Stimulated activated CD8-positive, alpha-beta memory T cell treated with anti-CD3 and anti-CD28 coated beads, Interleukin-15, amount 100 ng/mL, for 24 hours (primary cell): ENCODE results near the gene DECR2.
"Not testable (repeated sequence)": the region's sequence is repeated elsewhere in the genome, so short reads cannot be mapped to it uniquely, and the experiment has no call there.

ENCODE experiments used
- DNase-seq: peaks from one replicate; pipeline ENCODE4 v3.0.0-alpha.2; 2020; ENCODE audit warnings: low read depth

DECR2 gene

DNA sequence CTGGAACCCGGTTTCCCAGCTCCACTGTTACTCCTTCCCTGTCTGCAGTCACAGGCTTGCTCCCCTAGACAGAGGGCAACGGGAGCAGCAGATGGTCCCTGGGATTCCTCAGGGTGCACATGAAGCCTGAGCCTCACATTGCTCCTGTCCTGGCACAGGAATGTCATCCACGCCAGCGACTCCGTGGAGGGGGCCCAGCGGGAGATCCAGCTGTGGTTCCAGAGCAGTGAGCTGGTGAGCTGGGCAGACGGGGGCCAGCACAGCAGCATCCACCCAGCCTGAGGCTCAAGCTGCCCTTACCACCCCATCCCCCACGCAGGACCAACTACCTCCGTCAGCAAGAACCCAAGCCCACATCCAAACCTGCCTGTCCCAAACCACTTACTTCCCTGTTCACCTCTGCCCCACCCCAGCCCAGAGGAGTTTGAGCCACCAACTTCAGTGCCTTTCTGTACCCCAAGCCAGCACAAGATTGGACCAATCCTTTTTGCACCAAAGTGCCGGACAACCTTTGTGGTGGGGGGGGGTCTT is 1.6 kb upstream of the DECR2 start:
- DNase-seq: no peak

DNA sequence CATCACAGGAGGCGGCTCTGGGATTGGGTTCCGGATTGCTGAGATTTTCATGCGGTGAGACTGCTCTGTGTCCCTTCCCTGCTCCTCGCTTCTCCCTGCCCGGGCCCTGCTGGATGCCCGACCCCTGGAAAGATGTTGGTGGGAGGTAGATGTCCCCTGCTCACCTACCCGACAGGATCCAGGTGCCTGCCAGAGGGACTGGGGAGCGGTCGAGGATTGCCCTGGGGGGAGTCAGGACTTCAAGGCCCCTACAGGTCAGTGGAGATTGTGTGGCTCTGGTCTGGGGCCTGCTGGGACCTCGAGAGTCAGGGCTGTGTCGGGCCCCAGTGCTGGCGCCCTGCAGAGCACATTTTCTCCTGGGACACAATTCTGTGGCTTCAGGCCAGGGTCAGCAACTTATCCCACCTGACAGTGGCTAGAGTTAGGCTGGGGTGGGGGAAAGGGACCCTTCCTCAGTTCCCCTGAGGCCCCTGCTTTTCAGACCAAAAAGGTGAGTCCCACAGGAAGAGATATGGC is 3.3 kb downstream of the DECR2 start:
- DNase-seq: no peak

DNA sequence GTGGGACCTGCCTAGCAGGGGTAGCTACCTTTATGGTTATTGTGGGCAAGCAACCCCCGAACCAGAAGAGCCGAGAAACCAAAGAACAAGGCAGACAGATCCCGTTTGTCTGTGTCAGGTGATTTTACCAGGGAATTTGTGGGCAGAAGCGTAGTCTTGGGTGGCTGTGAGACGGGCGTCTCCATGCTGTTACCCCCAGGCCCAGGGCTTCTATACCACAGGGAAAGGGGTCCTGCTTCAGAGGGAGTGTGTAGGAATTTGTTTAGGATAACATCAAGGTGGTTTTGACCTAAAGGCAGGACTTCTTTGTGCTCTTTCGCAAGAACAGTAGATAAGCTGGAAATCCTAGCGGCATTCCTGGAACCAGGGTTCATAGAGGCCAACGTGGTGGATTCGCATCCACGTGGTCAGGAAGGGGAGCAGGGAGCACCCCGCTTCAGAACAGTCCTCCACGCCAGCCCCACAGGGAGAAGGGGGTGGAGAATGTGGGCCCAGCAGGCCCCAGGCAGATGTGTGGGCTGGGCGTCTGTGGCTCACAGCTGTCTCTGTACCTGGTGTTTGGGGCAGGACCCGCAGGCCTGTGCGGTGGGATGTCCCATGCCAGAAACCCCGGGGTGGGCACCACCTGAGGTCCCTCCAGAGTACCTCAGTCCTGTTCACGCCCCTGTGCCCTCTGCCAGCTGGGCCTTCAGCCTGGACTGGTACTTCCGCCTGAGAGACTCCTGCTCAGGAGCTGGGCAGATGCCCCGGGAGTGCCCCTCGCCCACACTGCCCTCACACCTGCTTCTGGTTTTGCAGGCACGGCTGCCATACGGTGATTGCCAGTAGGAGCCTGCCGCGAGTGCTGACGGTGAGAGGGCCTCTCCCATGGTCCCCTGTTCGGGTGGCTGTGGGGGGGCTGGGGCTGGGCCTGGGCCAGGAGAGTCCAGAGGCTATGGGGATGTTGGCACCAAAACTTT is 4.1 kb downstream of the DECR2 start:
- no peak for DNase-seq

DNA sequence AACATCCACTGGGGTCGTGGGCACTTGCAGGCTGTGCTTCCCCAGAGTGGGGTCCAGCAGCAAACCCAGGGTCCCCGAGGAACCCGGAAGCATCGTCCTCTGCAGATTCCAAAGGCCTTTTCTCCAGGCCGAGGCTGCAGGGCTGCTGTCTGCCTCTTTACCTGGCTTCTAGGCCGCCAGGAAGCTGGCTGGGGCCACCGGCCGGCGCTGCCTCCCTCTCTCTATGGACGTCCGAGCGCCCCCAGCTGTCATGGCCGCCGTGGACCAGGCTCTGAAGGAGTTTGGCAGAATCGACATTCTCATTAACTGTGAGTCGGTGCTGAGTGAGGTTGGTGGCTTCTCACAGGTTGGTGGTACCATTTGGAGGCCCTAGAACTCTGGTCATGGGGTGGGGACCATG is 5.6 kb downstream of the DECR2 start:
- no peak for DNase-seq

DNA sequence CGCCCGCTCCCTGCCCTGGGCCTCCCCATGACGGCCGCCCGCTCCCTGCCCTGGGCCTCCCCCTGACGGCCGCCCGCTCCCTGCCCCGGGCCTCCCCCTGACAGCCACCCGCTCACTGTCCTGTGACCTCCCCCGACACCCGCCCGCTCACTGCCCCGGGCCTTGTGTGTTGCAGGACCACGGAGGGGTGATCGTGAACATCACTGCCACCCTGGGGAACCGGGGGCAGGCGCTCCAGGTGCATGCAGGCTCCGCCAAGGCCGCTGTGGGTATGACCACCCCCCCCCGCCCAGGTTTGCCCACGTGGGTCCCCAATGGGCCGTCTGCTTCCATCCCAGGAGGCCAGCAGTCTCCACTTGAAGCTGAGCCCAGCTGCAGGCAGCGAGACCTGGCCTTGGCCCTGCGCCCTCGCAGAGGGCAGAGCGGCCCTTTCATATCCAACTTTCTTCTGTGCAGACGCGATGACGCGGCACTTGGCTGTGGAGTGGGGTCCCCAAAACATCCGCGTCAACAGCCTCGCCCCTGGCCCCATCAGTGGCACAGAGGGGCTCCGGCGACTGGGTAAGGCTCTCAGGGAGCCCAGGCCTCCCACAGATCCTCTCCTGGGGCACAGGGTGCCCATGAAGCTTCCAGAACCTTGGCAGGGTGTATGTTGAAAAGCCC is 9.0 kb downstream of the DECR2 start:
- no peak for DNase-seq

DNA sequence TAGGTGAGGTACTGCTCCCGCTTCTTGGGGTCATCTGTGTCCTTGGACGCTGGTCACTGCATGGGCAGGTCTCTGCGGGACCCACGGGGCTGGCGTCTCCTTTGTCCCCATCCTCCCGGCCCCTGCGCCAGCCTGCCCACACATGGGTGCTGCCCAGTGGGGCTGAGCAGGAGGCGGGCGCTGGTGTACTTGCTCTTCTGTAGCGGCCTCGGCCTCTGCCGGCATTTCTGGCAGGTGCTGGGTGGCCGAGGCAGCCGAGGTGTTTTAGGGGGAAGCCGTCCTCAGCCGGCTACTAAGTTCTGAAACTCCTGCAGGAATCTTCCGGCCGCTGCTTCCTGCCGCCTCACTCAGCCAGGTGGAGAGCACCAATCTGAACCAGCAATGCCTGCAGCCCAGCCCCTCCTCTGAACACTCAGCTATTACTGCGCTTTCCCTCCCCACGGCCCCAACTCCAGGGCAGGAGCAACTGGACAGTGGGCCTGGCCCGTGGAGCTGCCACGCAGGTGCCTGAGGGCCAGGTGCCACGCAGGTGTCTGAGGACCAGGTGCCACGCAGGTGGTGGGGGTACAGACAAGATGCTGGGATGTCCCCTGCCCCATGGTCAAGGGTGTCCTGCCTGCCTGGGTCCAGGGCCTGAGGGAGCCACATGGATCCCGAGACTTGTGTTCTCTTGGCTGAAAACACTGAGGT is 10.0 kb downstream of the DECR2 start:
- no peak for DNase-seq

DNA sequence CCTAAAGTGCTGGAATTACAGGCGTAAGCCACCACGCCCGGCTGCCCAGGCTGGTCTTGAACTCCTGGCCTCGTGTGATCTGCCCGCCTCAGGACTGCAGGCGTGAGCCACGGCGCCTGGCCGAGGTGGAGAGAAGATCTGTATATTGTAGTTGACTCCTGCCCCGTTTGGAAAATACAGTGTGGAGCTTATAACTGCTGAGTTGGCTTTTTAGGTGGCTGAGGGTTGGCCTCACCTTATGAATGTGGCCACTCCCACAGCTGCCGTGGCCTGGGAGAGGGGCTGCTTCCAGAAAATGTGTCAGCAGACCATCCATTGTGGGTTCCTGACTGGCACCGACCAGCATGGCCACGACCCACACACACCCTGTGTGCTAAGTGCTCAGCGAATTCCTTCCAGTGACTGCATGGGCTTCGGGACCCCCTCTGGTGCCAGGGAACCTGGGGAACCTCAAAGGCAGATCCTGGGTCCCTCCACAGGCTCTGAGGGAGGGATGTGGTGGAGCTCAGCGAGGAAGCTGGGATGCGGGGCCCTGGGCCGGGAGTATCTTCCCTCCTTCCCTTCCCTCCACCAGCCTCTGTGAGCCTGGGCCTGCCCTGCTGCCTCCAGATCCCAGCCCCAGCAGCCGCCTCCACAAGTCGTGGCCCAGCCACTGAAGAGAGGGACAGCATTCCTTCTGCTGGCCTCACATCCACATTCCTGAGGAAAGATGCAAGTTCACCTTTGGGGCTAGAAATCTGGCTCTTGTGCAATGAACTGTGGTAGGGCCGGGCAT is 12.9 kb downstream of the DECR2 start:
- no peak for DNase-seq

DNA sequence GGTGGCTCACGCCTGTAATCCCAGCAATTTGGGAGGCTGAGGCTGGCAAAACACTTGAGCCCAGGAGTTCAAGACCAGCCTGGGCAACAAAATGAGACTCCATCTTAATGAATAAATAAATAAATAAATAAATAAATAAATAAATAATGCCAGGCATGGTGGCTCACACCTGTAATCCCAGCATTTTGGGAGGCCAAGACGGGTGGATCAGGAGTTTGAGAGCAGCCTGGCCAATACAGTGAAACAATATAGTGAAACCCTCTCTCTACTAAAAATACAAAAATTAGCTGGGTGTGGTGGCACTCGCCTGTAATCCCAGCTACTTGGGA is 13.4 kb downstream of the DECR2 start:
- DNase-seq: not testable (repeated sequence)

DNA sequence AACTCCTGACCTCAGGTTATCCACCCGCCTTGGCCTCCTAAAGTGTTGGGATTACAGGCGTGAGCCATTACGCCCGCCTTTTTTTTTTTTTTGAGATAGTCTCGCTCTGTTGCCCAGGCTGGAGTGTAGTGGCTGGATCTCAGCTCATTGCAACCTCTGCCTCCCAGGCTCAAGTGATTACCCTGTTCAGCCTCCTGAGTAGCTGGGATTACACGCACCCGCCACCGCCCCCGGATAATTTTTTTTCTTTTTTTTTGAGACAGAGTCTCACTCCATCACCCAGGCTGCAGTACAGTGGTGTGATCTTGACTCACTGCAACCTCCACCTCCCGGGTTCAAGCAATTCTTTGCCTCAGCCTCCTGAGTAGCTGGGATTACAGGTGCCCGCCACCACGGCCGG is 20.5 kb downstream of the DECR2 start:
- DNase-seq: not testable (repeated sequence)

DNA sequence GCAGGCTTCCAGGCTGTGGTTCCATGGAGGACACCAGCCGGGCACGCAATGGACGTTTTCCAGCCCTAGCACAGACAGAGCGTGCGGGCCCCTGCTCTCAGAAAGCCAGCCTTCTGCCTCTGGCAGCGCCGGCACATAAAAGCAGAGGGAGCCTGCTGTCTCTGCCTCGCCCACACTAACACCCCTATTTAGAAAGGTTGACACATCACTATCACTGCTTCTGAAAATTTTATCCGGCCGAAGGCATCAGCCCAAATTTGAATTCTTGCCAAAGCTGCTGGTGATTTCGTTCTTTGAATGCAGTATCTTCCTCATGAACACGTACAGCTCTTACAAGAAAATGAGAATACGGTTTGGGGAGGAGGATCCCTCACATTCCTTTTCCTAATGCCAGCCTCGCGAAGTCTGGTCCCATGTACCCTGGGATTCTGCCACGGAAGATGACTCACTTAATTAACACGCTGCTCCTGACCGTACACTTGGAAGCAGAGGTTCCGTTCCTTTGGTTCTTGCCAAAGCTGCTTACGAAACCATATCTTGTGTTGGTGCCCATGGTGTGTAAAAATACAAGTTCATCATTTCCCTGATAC is 22.4 kb downstream of the DECR2 start:
- DNase-seq: no peak

DNA sequence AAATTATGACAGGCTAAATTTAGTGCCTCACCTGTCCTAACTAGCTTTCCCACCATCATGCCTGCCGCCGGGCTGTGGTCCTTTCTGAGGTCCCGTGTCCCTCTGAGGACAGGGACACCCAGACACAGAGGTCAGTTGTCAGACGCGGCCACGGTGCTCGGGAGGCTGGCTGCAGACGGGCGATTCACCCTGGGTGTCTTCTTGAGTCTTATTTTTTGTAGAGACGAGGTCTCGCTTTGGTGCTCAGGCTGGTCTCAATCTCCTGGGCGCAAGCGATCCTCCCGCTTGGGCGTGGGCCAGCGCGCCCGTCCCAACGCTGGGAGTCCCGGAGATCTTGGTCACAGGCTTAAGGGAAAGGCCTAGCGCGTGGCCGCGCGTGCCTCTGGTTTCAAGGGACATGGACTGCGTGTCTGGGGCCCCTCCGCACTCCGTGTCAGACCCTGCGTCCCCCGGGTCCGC is 23.0 kb downstream of the DECR2 start:
- no peak for DNase-seq

DNA sequence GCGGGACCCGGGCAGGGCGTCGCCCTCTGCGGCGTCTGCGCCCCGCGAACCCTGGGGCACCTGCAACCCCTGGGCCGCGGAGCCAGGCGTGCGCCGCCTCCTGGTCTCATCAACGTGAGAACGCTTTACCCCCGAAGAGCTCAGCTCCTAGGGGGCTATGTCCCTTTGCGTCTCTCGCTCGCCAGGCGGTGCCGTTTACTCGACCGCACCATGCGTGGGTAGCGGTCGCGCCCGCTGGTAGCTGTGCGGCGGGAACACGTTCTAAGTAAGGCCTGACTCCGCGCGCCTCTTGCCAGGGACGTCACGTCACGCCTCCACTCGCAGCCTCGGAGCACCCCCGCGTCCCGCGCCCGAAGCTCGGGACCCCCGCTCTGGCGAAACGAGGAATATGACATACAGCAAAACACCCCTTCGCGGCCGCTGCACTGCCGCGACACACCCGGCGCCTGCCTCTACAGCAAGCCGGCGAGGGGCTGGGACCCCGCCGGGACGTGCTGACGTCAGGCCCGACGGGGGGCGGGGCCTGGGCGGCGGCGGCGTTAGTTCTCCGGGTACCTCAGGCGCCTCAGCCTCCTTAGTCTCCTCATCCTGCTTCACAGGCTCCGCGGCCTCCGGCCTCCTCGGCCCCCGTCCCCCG is 23.5 kb downstream of the DECR2 start, which contains the start of gene RAB11FIP3:
Gene RAB11FIP3 (plus strand): TSS at position 568 of the 637 bp plus-strand sequence. CDS start 358 bp downstream, outside the sequence.
- DNase-seq: peak; percentile 70

DNA sequence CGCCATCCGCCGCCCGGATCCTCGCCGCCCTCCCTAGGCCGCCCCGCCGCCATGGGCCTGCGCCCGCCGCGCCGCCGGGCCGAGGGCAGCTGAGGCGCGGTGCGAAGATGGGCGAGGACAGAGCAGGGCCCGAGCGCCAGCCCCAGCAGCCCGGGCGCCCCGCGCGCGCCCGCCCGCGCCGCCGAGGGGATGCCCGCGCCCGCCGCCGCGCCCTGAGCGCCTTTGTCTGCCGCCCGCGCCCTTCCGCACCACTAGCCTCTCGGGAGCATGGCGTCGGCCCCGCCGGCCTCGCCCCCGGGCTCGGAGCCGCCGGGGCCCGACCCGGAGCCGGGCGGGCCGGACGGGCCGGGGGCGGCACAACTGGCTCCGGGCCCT is 24.0 kb downstream of the DECR2 start:
- no peak for DNase-seq

DNA sequence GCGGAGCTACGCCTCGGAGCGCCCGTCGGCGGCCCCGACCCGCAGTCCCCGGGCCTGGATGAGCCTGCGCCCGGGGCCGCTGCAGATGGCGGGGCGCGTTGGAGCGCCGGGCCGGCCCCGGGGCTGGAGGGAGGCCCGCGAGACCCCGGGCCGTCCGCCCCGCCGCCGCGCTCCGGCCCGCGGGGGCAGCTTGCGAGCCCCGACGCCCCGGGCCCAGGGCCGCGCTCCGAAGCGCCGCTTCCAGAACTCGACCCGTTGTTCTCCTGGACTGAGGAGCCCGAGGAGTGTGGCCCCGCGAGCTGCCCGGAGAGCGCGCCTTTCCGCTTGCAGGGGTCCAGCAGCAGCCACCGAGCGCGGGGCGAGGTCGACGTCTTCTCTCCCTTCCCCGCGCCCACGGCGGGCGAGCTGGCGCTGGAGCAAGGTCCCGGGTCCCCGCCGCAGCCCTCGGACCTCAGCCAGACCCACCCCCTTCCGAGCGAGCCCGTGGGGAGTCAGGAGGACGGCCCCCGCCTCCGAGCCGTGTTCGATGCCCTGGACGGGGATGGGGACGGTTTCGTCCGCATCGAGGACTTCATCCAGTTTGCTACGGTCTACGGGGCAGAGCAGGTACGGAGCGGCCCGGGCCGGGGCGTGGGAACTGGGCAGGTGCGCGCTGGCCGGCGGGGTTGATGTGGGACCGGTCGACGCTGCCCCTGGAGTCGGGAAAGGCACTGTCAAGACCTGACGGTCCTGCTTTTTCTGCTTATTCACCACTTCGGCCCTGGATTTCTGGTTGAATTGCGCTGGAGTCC is 24.6 kb downstream of the DECR2 start:
- no peak for DNase-seq

DNA sequence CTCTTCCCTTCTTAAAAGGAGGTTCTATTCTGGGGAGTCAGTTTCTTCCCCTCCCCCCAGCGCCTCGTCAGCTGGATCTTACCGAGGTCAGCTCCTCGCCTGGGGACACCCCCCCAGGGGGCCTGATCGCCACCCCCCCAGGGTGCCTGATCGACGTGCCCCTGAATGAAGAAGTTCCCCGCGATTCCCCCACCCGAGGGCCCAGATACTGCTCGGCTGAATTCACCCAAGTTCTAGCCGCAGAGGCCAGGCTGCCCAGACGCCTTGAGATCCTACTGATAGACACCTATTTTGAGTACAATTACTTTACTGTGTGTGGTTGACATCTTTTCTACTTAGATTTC is 25.2 kb downstream of the DECR2 start:
- DNase-seq: no peak

DNA sequence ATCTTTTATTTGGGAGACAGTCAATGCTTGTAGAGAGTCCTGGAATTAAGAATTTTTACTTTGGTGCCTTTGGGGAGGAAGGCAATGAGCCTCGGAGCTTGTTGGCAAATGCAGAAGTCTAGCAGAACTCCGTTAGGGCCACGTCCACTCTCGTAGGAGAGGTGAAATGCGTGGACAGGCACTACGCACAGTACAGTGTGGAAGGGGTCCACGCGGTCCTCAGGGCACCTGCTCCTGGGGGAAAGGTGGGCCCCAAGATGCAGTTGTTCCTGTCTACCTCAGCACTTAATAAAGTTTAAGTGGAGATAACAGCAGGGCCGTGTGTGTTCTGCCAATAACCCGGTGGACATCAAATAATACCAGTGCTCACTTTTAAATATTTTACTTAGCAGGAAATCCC is 25.6 kb downstream of the DECR2 start:
- DNase-seq: no peak

DNA sequence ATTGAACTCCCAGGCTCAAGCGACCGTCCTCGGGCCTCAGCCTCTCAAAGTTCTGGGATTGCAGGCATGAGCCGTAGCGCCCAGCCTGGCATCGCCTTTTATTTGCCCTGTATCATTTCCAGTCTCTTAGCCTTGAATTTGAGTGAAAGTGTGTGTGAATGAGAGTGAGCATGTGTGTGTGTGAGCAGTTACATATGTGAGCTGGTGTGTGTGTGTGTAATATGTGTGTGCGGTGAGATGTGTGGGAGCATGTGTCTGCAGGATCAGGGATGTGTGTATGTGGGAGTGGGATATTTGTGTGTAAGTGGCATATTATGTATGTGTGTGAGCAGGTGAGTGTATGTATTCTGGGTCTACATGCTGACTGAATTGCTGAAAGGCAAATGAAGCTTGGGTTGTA is 29.2 kb downstream of the DECR2 start:
- no peak for DNase-seq

DNA sequence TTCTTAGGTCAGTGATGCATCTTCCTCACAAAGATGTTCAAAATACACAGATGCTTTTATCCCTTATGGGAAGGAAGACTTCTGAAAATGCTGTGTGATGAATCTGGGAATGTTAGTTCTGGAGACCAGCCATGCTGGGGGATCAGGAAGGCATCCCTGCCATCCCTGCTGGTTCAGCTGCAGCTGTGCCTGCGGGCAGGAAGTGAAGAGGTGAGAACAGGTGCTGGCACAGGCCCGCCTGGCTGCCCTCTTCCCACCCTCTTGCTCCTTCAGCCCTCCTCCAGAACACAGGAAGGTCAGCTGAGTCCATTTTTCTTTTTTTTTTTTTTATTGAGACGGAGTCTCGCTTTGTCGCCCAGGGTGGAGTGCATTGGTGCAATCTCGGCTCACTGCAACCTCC is 38.9 kb downstream of the DECR2 start:
- DNase-seq: no peak

DNA sequence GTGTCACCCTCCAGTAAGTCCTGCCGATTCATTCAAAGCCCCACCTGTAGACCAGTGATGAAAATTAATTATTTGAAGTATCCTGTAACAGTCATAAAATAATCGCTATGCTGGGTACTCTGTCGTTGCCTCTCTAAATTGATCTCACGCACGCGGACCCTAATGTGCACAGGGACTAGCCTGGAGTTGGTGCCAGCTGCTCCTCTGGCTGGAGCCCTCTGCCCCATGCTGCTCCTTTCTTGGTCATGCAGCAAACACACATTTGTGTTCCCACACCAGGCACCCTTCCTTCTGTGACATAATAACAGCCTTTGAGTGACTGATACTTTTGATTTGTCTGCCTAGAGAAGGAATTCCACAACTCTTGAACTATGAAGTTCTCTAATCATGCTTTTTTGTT is 39.8 kb downstream of the DECR2 start:
- no peak for DNase-seq

DNA sequence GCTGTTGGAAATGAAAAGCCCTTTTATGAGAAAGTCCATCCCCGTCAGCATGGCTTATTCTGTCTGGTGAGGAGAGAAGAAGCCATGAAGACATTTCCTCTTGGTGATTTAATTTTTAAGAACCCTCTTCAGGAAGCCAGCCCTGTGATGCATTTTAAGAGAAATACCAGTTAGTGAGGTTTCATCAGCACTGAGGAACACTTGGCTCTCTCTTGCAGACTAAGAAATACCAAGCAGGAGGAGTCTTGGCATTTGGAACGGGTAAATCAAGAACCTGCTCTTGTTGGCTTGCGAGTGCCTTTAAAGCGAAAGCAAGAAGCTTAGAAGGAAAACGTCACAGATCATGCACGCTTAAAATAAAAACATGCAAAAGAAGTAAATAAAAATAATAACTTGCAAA is 41.3 kb downstream of the DECR2 start:
- no peak for DNase-seq
